ENCODE data around the gene CCDC82.

DNA sequence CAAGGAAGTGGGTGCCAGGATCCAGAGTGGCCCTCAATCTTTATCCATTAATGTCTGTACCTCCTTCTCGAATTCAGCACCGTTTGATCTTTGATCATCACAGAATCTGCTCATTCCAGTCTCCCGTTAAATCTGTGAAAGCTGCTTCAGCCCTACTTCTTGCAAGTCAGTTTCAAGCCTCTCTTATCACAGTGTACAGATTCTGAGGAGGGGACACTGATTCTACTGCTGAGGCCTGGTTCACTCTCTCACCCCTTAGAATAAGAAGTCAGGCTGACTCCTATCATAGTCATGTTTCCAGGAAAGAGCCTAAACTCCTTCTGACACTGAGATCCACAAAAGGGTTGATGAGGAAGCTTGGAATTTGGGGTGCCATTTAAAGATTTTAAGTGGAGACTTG is 85.7 kb downstream of the CCDC82 start:
- TF ChIP-seq YY1 (IDR thresholded peaks at IDR 0.05; ENCODE audit: insufficient read depth, insufficient read length) (no peak), SUZ12 (IDR thresholded peaks at IDR 0.05; ENCODE audit: extremely low read depth, insufficient read depth, insufficient read length) (no peak), ZNF274 (IDR thresholded peaks at IDR 0.05; ENCODE audit: low read depth, low read length) (no peak)

Data from NT2/D1 (cell line).